Measurements from ENCODE around the gene CS. TPM values are rescaled to one million over a fixed set of nuclear protein-coding genes. Genes with fewer than 3 reads are reported as not detected.

CS gene
- total and polyA plus RNA-seq, 4 donors = 43.1 to 204 (median 94.3) TPM

GRCh38 chr12:56242986-56243385 lies 57.1 kb downstream of the CS start:
- DNase-seq = no peak

GRCh38 chr12:56241424-56242303 lies 58.5 kb downstream of the CS start:
- no peak overlapping the region for H3K4me3 ChIP-seq
- ATAC-seq (ENCODE audit: insufficient read depth, low FRiP score) = no peak
- peaks cover 0 to 8% (median 0%) of the 10 kb centered on the region in 5 donors for H3K4me1 ChIP-seq (ENCODE audit: control insufficient read depth in 5 of 5, insufficient read depth in 5 of 5, low read length in 5 of 5)
- TF ChIP-seq, protein P1, sequence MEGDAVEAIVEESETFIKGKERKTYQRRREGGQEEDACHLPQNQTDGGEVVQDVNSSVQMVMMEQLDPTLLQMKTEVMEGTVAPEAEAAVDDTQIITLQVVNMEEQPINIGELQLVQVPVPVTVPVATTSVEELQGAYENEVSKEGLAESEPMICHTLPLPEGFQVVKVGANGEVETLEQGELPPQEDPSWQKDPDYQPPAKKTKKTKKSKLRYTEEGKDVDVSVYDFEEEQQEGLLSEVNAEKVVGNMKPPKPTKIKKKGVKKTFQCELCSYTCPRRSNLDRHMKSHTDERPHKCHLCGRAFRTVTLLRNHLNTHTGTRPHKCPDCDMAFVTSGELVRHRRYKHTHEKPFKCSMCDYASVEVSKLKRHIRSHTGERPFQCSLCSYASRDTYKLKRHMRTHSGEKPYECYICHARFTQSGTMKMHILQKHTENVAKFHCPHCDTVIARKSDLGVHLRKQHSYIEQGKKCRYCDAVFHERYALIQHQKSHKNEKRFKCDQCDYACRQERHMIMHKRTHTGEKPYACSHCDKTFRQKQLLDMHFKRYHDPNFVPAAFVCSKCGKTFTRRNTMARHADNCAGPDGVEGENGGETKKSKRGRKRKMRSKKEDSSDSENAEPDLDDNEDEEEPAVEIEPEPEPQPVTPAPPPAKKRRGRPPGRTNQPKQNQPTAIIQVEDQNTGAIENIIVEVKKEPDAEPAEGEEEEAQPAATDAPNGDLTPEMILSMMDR (IDR thresholded peaks at IDR 0.05; ENCODE audit: control extremely low read depth, extremely low read depth) = no peak
- no peak for DNase-seq
- 83 to 92% methylated on average over 9 of the region's 9 CpGs for WGBS, 2 donors
- H3K9me3 ChIP-seq (ENCODE audit: control insufficient read depth in 4 of 4, insufficient read depth in 3 of 4, low read length in 3 of 4) = no peaks in the 10 kb centered on the region
- no peak overlapping the region for H3K27ac ChIP-seq (ENCODE audit: low read depth in 1 of 2, low read length in 1 of 2)
- peaks cover 22 to 79% (median 33%) of the 10 kb centered on the region in 4 donors for H3K36me3 ChIP-seq (ENCODE audit: control insufficient read depth in 4 of 4, insufficient read depth in 4 of 4, low read length in 4 of 4)
- no peak overlapping the region for H3K9ac ChIP-seq (ENCODE audit: insufficient read depth in 1 of 2, low read length in 2 of 2)
- H3K27me3 ChIP-seq (ENCODE audit: control insufficient read depth in 3 of 3, insufficient read depth in 3 of 3, low read length in 2 of 3) = no peaks in the 10 kb centered on the region

More at GRCh38 chr12:56242986-56243385, 57.1 kb downstream of the CS start:
- Histone ChIP-seq H3K27me3 (ENCODE audit: control insufficient read depth in 3 of 3, insufficient read depth in 3 of 3, low read length in 2 of 3) (no peaks in the 10 kb centered on the region), H3K4me1 (ENCODE audit: control insufficient read depth in 5 of 5, insufficient read depth in 5 of 5, low read length in 5 of 5) (peaks cover 0 to 8% (median 0%) of the 10 kb centered on the region in 5 donors), H3K9ac (ENCODE audit: insufficient read depth in 1 of 2, low read length in 2 of 2) (no peak overlapping the region), H3K27ac (ENCODE audit: low read depth in 1 of 2, low read length in 1 of 2) (no peak overlapping the region), H3K36me3 (ENCODE audit: control insufficient read depth in 4 of 4, insufficient read depth in 4 of 4, low read length in 4 of 4) (peaks cover 28 to 75% (median 39%) of the 10 kb centered on the region in 4 donors), H3K9me3 (ENCODE audit: control insufficient read depth in 4 of 4, insufficient read depth in 3 of 4, low read length in 3 of 4) (no peaks in the 10 kb centered on the region), H3K4me3 (no peak overlapping the region)
- no peak for ATAC-seq (ENCODE audit: insufficient read depth, low FRiP score)
- TF ChIP-seq, protein P1 (IDR thresholded peaks at IDR 0.05; ENCODE audit: control extremely low read depth, extremely low read depth) = no peak
- WGBS, 2 donors = 87 to 89% methylated on average over 13 of the region's 13 CpGs

GRCh38 chr12:56237552-56237951 lies 62.6 kb downstream of the CS start:
- DNase-seq (no peak), ATAC-seq (ENCODE audit: insufficient read depth, low FRiP score) (no peak)
- Histone ChIP-seq H3K9ac (ENCODE audit: insufficient read depth in 1 of 2, low read length in 2 of 2) (no peak overlapping the region), H3K27me3 (ENCODE audit: control insufficient read depth in 3 of 3, insufficient read depth in 3 of 3, low read length in 2 of 3) (no peaks in the 10 kb centered on the region), H3K4me3 (no peak overlapping the region), H3K9me3 (ENCODE audit: control insufficient read depth in 4 of 4, insufficient read depth in 3 of 4, low read length in 3 of 4) (no peaks in the 10 kb centered on the region), H3K27ac (ENCODE audit: low read depth in 1 of 2, low read length in 1 of 2) (no peak overlapping the region), H3K4me1 (ENCODE audit: control insufficient read depth in 5 of 5, insufficient read depth in 5 of 5, low read length in 5 of 5) (no peaks in the 10 kb centered on the region), H3K36me3 (ENCODE audit: control insufficient read depth in 4 of 4, insufficient read depth in 4 of 4, low read length in 4 of 4) (peaks cover 4 to 54% (median 15%) of the 10 kb centered on the region in 4 donors)
- TF ChIP-seq, protein P1 (IDR thresholded peaks at IDR 0.05; ENCODE audit: control extremely low read depth, extremely low read depth) = no peak
- whole genome bisulfite sequencing, 2 donors = 79 to 84% methylated on average over 11 of the region's 11 CpGs

Data from lung (tissue), 12 donors.